ENCODE measurements around the gene FOXE3.

DNA sequence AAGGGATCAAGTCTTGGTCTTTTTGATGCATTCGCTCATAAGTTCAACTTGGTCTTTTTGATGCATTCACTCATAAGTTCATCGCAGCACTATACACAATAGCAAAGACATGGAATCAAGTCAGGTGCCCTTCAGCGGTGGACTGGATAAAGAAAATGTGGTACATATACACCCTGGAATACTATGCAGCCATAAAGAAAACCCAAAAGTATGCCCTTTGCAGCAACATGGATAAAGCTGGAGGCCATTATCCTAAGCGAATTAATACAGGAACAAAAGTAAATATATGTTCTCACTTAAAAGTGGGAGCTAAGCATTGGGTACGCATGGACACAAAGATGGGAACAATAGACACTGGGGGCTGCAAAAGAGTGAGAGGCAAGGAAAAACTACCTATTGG, 29.8 kb upstream of the FOXE3 start:
- TF ChIP-seq CTCF (conservative IDR thresholded peaks at IDR 0.05 in 1 of 2, IDR thresholded peaks at IDR 0.05 in 1 of 2; ENCODE audit: extremely low read depth in 1 of 2, insufficient read depth in 1 of 2, low read depth in 1 of 2, low read length in 2 of 2) (no peak), EZH2 (IDR thresholded peaks at IDR 0.05; ENCODE audit: borderline replicate concordance, low read length) (no peak)

Measured in mammary epithelial cell (primary cell).